ENCODE results near the gene TMPRSS15.
A peak's percentile ranks its signal among the peaks of the same experiment; 100 is the strongest.

TMPRSS15 gene

DNA sequence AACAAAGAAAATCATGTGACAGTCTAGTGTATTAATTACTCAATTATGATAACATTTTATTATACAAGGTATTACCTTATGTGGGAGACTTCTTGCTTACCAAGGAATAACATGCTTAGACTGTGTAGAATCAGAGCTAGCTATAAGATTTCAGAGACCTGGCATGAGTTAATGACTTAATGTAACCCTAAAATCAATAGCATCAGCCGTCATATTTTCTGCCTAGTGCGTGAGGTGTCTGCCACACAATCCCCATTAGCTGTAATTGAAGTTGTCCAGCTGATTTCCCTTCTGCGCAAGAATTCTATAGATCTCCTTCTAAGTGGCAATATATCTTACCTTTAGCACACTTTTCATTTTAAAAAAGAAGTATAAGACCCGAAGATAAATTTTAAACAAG, 130.2 kb downstream of the TMPRSS15 start:
- DNase-seq (ENCODE audit: low read depth, low spot score) = no peak
- no peak for TF ChIP-seq FOXP2 (optimal IDR thresholded peaks at IDR 0.05; ENCODE audit: control extremely low read depth, extremely low read length, insufficient read depth)
- no peak for TF ChIP-seq EZH2 (IDR thresholded peaks at IDR 0.05)
- no peak for TF ChIP-seq POLR2AphosphoS5 (IDR thresholded peaks at IDR 0.05; ENCODE audit: borderline replicate concordance, low read depth, low read length)
- Histone ChIP-seq H3K36me3 (ENCODE audit: insufficient read depth, low read length) (no peaks in the 10 kb centered on the region), H3K4me3 (no peak overlapping the region), H3K27ac (no peak overlapping the region), H3K9ac (ENCODE audit: insufficient read length) (no peak overlapping the region), H3K9me3 (ENCODE audit: low read depth, low read length) (no peaks in the 10 kb centered on the region)

GRCh38 chr21:18269856-18270255, 133.7 kb downstream of the TMPRSS15 start:
- DNase-seq (ENCODE audit: low read depth, low spot score) = no peak
- no peaks in the 10 kb centered on the region for H3K36me3 ChIP-seq (ENCODE audit: insufficient read depth, low read length)
- H3K27ac ChIP-seq = no peak overlapping the region
- TF ChIP-seq POLR2AphosphoS5 (IDR thresholded peaks at IDR 0.05; ENCODE audit: borderline replicate concordance, low read depth, low read length) (no peak), EZH2 (IDR thresholded peaks at IDR 0.05) (no peak), FOXP2 (optimal IDR thresholded peaks at IDR 0.05; ENCODE audit: control extremely low read depth, extremely low read length, insufficient read depth) (no peak)
- H3K4me3 ChIP-seq = no peak overlapping the region
- H3K9me3 ChIP-seq (ENCODE audit: low read depth, low read length) = no peaks in the 10 kb centered on the region
- no peak overlapping the region for H3K9ac ChIP-seq (ENCODE audit: insufficient read length)

- Histone ChIP-seq H3K9me3 (ENCODE audit: low read depth, low read length) (no peaks in the 10 kb centered on the region), H3K4me3 (no peak overlapping the region)
- TF ChIP-seq POLR2AphosphoS5 (IDR thresholded peaks at IDR 0.05; ENCODE audit: borderline replicate concordance, low read depth, low read length) (no peak), EZH2 (IDR thresholded peaks at IDR 0.05) (no peak), FOXP2 (optimal IDR thresholded peaks at IDR 0.05; ENCODE audit: control extremely low read depth, extremely low read length, insufficient read depth) (no peak)
Measured at GRCh38 chr21:18268906-18269305, 134.7 kb downstream of the TMPRSS15 start.

GRCh38 chr21:18267496-18267895, 136.1 kb downstream of the TMPRSS15 start:
- TF ChIP-seq EZH2 (IDR thresholded peaks at IDR 0.05) (no peak), POLR2AphosphoS5 (IDR thresholded peaks at IDR 0.05; ENCODE audit: borderline replicate concordance, low read depth, low read length) (no peak), FOXP2 (optimal IDR thresholded peaks at IDR 0.05; ENCODE audit: control extremely low read depth, extremely low read length, insufficient read depth) (no peak)
- Histone ChIP-seq H3K9me3 (ENCODE audit: low read depth, low read length) (no peaks in the 10 kb centered on the region), H3K4me3 (no peak overlapping the region), H3K36me3 (ENCODE audit: insufficient read depth, low read length) (no peaks in the 10 kb centered on the region), H3K27ac (no peak overlapping the region), H3K9ac (ENCODE audit: insufficient read length) (no peak overlapping the region)
- DNase-seq (ENCODE audit: low read depth, low spot score) = no peak

More at GRCh38 chr21:18268906-18269305, 134.7 kb downstream of the TMPRSS15 start:
- DNase-seq (ENCODE audit: low read depth, low spot score) = no peak
- no peak overlapping the region for H3K9ac ChIP-seq (ENCODE audit: insufficient read length)
- no peak overlapping the region for H3K27ac ChIP-seq
- no peaks in the 10 kb centered on the region for H3K36me3 ChIP-seq (ENCODE audit: insufficient read depth, low read length)

GRCh38 chr21:18265944-18266343, 137.6 kb downstream of the TMPRSS15 start:
- no peak overlapping the region for H3K9ac ChIP-seq (ENCODE audit: insufficient read length)
- no peak overlapping the region for H3K27ac ChIP-seq
- no peak for TF ChIP-seq EZH2 (IDR thresholded peaks at IDR 0.05)
- TF ChIP-seq FOXP2 (optimal IDR thresholded peaks at IDR 0.05; ENCODE audit: control extremely low read depth, extremely low read length, insufficient read depth) = no peak
- no peak for TF ChIP-seq POLR2AphosphoS5 (IDR thresholded peaks at IDR 0.05; ENCODE audit: borderline replicate concordance, low read depth, low read length)
- no peaks in the 10 kb centered on the region for H3K9me3 ChIP-seq (ENCODE audit: low read depth, low read length)
- H3K36me3 ChIP-seq (ENCODE audit: insufficient read depth, low read length) = no peaks in the 10 kb centered on the region
- DNase-seq (ENCODE audit: low read depth, low spot score) = no peak
- no peak overlapping the region for H3K4me3 ChIP-seq

GRCh38 chr21:18253799-18254198, 149.8 kb downstream of the TMPRSS15 start:
- no peak for DNase-seq (ENCODE audit: low read depth, low spot score)
- H3K27ac ChIP-seq = no peak overlapping the region
- no peak overlapping the region for H3K4me3 ChIP-seq
- no peaks in the 10 kb centered on the region for H3K36me3 ChIP-seq (ENCODE audit: insufficient read depth, low read length)
- H3K9ac ChIP-seq (ENCODE audit: insufficient read length) = no peak overlapping the region
- TF ChIP-seq EZH2 (IDR thresholded peaks at IDR 0.05) (no peak), FOXP2 (optimal IDR thresholded peaks at IDR 0.05; ENCODE audit: control extremely low read depth, extremely low read length, insufficient read depth) (no peak), POLR2AphosphoS5 (IDR thresholded peaks at IDR 0.05; ENCODE audit: borderline replicate concordance, low read depth, low read length) (no peak)
- H3K9me3 ChIP-seq (ENCODE audit: low read depth, low read length) = no peaks in the 10 kb centered on the region

GRCh38 chr21:18253221-18253620, 150.4 kb downstream of the TMPRSS15 start:
- H3K36me3 ChIP-seq (ENCODE audit: insufficient read depth, low read length) = no peaks in the 10 kb centered on the region
- TF ChIP-seq EZH2 (IDR thresholded peaks at IDR 0.05) = no peak
- TF ChIP-seq POLR2AphosphoS5 (IDR thresholded peaks at IDR 0.05; ENCODE audit: borderline replicate concordance, low read depth, low read length) = no peak
- no peak for TF ChIP-seq FOXP2 (optimal IDR thresholded peaks at IDR 0.05; ENCODE audit: control extremely low read depth, extremely low read length, insufficient read depth)
- no peaks in the 10 kb centered on the region for H3K9me3 ChIP-seq (ENCODE audit: low read depth, low read length)
- H3K4me3 ChIP-seq = no peak overlapping the region
- DNase-seq (ENCODE audit: low read depth, low spot score) = no peak
- no peak overlapping the region for H3K9ac ChIP-seq (ENCODE audit: insufficient read length)
- no peak overlapping the region for H3K27ac ChIP-seq

DNA sequence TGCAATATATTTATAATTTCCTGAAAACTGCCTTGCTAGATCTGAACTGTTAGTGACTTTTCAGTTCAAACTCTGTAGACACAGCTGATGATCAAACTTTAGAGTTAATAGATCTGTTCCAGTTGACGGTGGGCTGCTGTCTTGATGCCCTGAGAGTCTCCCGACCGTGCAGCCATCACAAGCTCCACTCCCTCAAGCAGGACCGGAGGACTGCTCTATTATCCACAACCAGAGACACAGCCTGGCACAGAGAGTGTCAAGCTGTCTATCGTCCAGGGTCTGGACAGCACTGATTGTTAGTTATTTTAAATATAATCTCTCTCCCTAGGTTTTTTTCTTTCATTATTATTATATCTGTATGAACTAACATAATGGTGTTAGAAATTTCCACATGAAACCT, 150.9 kb downstream of the TMPRSS15 start:
- Histone ChIP-seq H3K4me3 (peak overlapping the region; percentile 67), H3K9ac (ENCODE audit: insufficient read length) (no peak overlapping the region), H3K27ac (no peak overlapping the region), H3K36me3 (ENCODE audit: insufficient read depth, low read length) (no peaks in the 10 kb centered on the region), H3K9me3 (ENCODE audit: low read depth, low read length) (no peaks in the 10 kb centered on the region)
- TF ChIP-seq POLR2AphosphoS5 (IDR thresholded peaks at IDR 0.05; ENCODE audit: borderline replicate concordance, low read depth, low read length) (no peak), EZH2 (IDR thresholded peaks at IDR 0.05) (no peak), FOXP2 (optimal IDR thresholded peaks at IDR 0.05; ENCODE audit: control extremely low read depth, extremely low read length, insufficient read depth) (no peak)
- no peak for DNase-seq (ENCODE audit: low read depth, low spot score)

GRCh38 chr21:18252256-18252655, 151.3 kb downstream of the TMPRSS15 start:
- no peaks in the 10 kb centered on the region for H3K9me3 ChIP-seq (ENCODE audit: low read depth, low read length)
- H3K27ac ChIP-seq = no peak overlapping the region
- H3K36me3 ChIP-seq (ENCODE audit: insufficient read depth, low read length) = no peaks in the 10 kb centered on the region
- peak overlapping the region; percentile 42 for H3K9ac ChIP-seq (ENCODE audit: insufficient read length)
- DNase-seq (ENCODE audit: low read depth, low spot score) = no peak
- H3K4me3 ChIP-seq = peak overlapping the region; percentile 67
- TF ChIP-seq EZH2 (IDR thresholded peaks at IDR 0.05) = no peak
- no peak for TF ChIP-seq POLR2AphosphoS5 (IDR thresholded peaks at IDR 0.05; ENCODE audit: borderline replicate concordance, low read depth, low read length)
- TF ChIP-seq FOXP2 (optimal IDR thresholded peaks at IDR 0.05; ENCODE audit: control extremely low read depth, extremely low read length, insufficient read depth) = no peak

All from SK-N-MC (cell line).